Measurements from ENCODE around the gene KIFC3. TPM values are rescaled to one million over a fixed set of nuclear protein-coding genes. Genes with fewer than 3 reads are reported as not detected.

Gene KIFC3
- total RNA-seq, 4 donors from 2014 or later, result 3.2 to 44.2 (median 17.4) TPM

- Histone ChIP-seq H3K27me3 (no peaks in the 10 kb centered on the region), H3K36me3 (no peaks in the 10 kb centered on the region), H3K4me3 (no peak overlapping the region), H3K9me3 (no peaks in the 10 kb centered on the region), H3K4me1 (peaks cover 0 to 4% of the 10 kb centered on the region in 2 donors), H3K27ac (no peak overlapping the region)
- TF ChIP-seq CTCF (IDR thresholded peaks at IDR 0.05), result no peak
- no peak for TF ChIP-seq POLR2A (IDR thresholded peaks at IDR 0.05)
- no peak for DNase-seq
- intact Hi-C loops (cut with DNase I; ENCODE audit: low total_unique reads), result no loop called here
These were observed 10.3 kb downstream of the KIFC3 start for GRCh38 chr16:57791893-57792461.

GRCh38 chr16:57791195-57791892, 10.9 kb downstream of the KIFC3 start:
- Histone ChIP-seq H3K27ac (peak overlapping the region; percentile 6 to 21), H3K27me3 (no peaks in the 10 kb centered on the region), H3K4me1 (peaks cover 0 to 7% of the 10 kb centered on the region in 2 donors), H3K9me3 (no peaks in the 10 kb centered on the region), H3K4me3 (no peak overlapping the region), H3K36me3 (no peaks in the 10 kb centered on the region)
- TF ChIP-seq POLR2A (IDR thresholded peaks at IDR 0.05) (no peak), CTCF (IDR thresholded peaks at IDR 0.05) (no peak)
- DNase-seq, result no peak
- intact Hi-C loops (cut with DNase I; ENCODE audit: low total_unique reads), result no loop called here

- no peak for DNase-seq
- H3K9me3 ChIP-seq, result no peaks in the 10 kb centered on the region
- no peaks in the 10 kb centered on the region for H3K36me3 ChIP-seq
- no peak for TF ChIP-seq CTCF (IDR thresholded peaks at IDR 0.05)
- TF ChIP-seq POLR2A (IDR thresholded peaks at IDR 0.05), result no peak
- H3K27me3 ChIP-seq, result no peaks in the 10 kb centered on the region
- no peak overlapping the region for H3K4me3 ChIP-seq
- H3K4me1 ChIP-seq, result peaks cover 0 to 7% of the 10 kb centered on the region in 2 donors
- intact Hi-C loops (cut with DNase I; ENCODE audit: low total_unique reads), result no loop called here
- no peak overlapping the region for H3K27ac ChIP-seq
These were observed 13.3 kb downstream of the KIFC3 start for GRCh38 chr16:57788951-57789350.

- DNase-seq, result no peak
- no peaks in the 10 kb centered on the region for H3K27me3 ChIP-seq
- H3K4me3 ChIP-seq, result no peak overlapping the region
- no peak for TF ChIP-seq POLR2A (IDR thresholded peaks at IDR 0.05)
- TF ChIP-seq CTCF (IDR thresholded peaks at IDR 0.05), result no peak
- H3K36me3 ChIP-seq, result no peaks in the 10 kb centered on the region
- peaks cover 0 to 7% of the 10 kb centered on the region in 2 donors for H3K4me1 ChIP-seq
- H3K27ac ChIP-seq, result peak overlapping the region in 1 of 2 donors; percentile 53
- no peaks in the 10 kb centered on the region for H3K9me3 ChIP-seq
- intact Hi-C loops (cut with DNase I; ENCODE audit: low total_unique reads), result no loop called here
These were observed 13.9 kb downstream of the KIFC3 start for GRCh38 chr16:57788252-57788841.

- H3K36me3 ChIP-seq, result no peaks in the 10 kb centered on the region
- H3K4me3 ChIP-seq, result no peak overlapping the region
- TF ChIP-seq POLR2A (IDR thresholded peaks at IDR 0.05) (no peak), CTCF (IDR thresholded peaks at IDR 0.05) (no peak)
- no peaks in the 10 kb centered on the region for H3K27me3 ChIP-seq
- H3K4me1 ChIP-seq, result peaks cover 0 to 7% of the 10 kb centered on the region in 2 donors
- H3K27ac ChIP-seq, result peak overlapping the region; percentile 41 to 53
- H3K9me3 ChIP-seq, result no peaks in the 10 kb centered on the region
- intact Hi-C loops (cut with DNase I; ENCODE audit: low total_unique reads), result no loop called here
- no peak for DNase-seq
These were observed 14.8 kb downstream of the KIFC3 start for GRCh38 chr16:57787519-57787905.

Data from uterus (tissue), 4 donors.